GM18858 (cell line): ENCODE measurements around the gene PRSS2.
"Not testable (repeated sequence)": the region's sequence is repeated elsewhere in the genome, so short reads cannot be mapped to it uniquely, and the experiment has no call there.

Experiments used
- ATAC-seq: cut with Tn5 transposase; IDR thresholded peaks from one replicate; pipeline ENCODE4 v1.9.1; 2021; ENCODE audit not compliant: unreplicated experiment

The PRSS2 gene

DNA sequence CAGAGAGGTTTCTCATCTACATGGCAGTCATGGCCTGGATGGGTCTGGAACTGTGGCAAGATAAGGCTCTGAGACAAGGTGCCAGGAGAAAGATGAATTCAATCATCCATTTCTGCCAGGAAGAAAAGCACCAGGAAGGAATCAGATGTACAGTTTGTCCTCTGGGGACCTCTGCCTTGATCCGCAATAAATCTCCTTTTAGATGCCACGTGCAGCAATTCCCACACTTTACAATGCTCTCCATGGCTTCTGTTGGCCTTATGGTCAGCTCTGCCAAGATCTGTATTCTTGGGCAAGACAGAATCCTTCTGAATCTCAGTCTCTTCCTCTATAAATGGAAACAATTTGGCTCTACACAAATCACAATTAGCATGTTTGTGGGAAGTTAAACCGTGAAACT is 12.5 kb upstream of the PRSS2 start:
- ATAC-seq: not testable (repeated sequence)

DNA sequence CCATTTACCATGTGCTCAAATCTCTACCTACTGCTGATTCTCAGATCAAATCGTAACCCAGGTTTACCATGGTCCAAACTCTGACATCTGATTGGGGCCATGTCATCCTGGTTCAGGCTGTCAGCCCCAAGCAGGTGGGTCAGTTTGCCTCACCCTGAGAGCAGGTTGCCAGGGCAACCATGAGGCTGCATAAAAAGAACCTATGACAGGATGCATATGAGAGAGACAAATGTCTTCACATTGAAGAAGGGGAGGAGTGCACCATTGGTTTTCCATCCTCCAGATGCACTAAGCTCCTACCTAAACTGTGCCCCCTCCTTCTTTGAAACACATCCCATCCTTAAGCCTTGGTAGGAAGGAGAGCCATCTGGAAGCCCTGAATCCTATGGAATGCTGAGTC is 11.3 kb upstream of the PRSS2 start:
- ATAC-seq: no peak

DNA sequence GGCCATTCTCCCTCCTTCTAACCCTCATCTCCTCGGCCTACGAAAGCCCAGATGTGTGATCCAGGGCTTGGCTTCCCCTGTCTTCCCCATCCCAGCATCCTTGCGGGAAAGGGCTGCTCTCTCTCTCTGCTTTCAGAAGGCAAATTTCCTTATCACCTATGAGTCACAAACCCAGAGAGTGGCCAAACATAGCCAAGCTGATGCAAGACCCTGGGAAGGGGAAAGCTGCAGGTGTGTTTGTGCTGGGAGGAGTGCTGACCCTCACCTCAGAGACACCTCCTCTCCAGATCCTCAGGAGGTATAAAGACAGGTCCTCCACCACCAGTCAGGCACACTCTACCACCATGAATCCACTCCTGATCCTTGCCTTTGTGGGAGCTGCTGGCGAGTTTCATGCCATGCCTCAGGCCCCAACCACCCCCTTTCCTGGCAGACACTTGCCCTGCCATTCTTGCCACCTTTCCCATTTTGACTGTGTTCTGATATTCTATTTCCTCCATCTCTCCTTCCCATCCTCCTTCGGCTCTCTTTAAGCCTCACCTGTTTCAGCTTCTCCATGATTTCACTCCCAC is 10.6 kb upstream of the PRSS2 start:
- ATAC-seq: no peak

DNA sequence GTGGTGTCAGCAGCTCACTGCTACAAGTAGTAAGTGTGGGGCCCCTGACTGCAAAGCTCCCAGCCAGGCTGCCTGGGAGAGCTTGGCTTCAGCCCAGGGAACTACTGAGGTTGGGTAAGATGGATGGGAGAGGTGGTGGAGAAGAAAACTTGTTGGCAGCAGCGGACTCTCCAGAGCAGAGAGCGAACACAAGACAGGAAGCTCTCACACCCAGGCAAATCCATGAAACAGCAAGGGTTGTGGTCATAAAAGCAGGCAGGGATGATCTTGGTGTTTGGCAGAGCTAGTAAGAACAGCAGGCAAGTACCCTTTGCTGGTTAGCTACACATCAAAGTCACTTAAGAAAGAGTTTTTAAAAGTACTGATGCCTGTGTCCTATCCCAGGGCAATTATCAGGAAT is 9.2 kb upstream of the PRSS2 start:
- ATAC-seq: not testable (repeated sequence)

DNA sequence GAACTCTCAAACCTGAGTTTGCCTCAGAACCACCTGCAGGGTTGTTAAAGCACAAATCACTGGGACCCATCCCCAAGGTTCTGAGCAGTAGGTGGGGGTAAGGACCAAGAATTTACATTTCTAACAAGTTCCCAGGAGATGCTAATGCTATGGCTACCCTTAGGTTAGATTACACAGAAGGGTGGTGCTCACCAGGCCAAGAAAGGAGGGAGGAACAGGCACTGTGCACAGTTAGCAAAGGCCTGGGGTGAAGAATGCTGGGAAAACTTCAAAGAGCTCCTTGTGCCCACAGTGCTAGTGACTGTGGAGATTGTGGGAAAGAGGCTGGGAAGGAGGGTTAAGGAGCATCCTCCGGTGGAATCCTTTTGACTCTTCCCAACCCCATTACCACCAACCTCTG is 8.7 kb upstream of the PRSS2 start:
- ATAC-seq: no peak

DNA sequence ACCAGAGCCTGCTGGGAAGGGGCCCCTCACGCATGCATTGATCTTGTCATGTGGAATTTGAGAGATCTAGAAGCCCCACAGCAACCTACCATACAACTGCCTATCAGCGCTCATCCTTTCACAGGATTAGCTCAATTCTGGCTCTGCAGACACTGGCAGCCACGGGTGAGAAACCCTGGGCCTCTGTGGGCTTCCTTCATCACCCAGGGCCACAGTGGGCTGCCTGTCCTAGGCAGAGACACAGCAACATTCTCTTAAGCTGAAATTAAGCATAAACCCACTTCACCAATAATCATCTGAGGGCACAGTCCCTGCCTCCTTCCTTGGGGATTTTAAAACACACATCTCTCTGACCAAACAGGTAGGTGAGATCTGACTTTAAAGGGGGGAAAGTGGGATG is 3.3 kb upstream of the PRSS2 start:
- ATAC-seq: no peak

DNA sequence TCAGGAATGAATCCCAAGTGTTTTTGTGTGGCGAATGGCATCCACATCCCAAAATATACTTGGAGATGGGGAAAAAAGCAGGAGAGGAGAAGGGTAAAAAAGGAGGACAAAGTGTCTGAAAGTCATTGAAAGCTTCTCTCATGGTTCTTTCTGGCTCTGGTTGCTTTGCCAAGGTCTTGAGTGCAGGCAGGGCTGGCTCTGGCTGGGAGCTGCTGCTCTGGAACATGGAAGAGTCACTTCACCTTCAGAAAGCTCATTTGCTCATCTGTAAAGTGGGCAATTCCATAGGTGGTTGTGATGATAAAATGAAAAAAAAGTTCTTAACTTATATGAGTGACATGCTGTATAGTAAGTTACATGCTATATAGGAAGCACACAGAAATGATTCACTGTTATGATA is 2.9 kb upstream of the PRSS2 start:
- ATAC-seq: no peak

DNA sequence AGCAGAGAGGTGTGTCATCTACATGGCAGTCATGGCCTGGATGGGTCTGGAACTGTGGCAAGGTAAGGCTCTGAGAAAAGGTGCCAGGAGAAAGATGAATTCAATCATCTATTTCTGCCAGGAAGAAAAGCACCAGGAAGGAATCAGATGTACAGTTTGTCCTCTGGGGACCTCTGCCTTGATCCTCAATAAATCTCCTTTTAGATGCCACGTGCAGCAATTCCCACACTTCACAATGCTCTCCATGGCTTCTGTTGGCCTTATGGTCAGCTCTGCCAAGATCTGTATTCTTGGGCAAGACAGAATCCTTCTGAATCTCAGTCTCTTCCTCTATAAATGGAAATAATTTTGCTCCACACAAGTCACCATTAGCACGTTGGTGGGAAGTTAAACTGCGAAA is 1.9 kb upstream of the PRSS2 start:
- ATAC-seq: not testable (repeated sequence)

DNA sequence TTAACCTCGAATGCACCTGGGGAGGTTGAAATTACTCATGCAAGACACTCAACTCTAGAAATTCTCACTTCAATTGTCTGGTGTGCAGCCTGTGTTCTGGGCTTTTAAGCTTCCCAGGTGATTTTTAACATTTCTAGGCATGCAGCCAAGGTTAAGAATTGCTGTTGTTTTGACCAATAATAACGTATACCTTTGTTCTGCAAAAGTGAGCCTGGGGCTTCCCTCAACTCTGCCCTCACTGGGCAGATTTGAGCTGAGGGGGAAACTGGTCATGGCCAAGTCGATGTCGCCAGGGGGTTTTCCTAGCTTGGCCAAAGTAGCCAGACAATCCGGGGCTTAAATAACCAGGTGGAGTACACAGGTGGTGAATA is 568 bp downstream of the PRSS2 start:
- ATAC-seq: peak; percentile 95

DNA sequence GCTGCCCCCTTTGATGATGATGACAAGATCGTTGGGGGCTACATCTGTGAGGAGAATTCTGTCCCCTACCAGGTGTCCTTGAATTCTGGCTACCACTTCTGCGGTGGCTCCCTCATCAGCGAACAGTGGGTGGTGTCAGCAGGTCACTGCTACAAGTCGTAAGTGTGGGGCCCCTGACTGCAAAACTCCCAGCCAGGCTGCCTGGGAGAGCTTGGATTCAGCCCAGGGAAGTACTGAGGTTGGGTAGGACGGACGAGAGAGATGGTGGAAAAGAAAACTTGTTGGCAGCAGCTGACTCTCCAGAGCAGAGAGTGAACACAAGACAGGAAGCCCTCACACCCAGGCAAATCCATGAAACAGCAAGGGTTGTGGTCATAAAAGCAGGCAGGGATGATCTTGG is 1.3 kb downstream of the PRSS2 start:
- no peak for ATAC-seq

DNA sequence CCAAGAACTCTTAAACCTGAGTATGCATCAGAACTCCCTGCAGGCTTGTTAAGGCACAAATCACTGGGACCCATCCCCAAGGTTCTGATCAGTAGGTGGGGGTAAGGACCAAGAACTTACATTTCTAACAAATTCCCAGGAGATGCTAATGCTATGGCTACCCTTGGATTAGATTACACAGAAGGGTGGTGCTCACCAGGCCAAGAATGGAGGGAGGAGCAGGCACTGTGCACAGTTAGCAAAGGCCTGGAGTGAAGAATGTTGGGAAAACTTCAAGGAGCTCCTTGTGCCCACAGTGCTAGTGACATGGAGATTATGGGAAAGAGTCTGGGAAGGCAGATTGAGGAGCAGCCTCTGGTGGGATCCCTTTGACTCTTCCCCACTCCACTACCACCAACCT is 1.9 kb downstream of the PRSS2 start:
- no peak for ATAC-seq

DNA sequence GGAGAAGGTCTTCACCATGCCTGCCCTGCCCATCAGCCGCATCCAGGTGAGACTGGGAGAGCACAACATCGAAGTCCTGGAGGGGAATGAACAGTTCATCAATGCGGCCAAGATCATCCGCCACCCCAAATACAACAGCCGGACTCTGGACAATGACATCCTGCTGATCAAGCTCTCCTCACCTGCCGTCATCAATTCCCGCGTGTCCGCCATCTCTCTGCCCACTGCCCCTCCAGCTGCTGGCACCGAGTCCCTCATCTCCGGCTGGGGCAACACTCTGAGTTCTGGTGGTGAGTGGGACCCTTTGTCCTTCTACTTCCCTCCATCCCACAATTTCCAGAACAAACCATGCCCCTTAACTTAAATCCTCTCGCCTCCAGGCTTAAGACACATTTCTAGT is 2.5 kb downstream of the PRSS2 start:
- ATAC-seq: no peak

DNA sequence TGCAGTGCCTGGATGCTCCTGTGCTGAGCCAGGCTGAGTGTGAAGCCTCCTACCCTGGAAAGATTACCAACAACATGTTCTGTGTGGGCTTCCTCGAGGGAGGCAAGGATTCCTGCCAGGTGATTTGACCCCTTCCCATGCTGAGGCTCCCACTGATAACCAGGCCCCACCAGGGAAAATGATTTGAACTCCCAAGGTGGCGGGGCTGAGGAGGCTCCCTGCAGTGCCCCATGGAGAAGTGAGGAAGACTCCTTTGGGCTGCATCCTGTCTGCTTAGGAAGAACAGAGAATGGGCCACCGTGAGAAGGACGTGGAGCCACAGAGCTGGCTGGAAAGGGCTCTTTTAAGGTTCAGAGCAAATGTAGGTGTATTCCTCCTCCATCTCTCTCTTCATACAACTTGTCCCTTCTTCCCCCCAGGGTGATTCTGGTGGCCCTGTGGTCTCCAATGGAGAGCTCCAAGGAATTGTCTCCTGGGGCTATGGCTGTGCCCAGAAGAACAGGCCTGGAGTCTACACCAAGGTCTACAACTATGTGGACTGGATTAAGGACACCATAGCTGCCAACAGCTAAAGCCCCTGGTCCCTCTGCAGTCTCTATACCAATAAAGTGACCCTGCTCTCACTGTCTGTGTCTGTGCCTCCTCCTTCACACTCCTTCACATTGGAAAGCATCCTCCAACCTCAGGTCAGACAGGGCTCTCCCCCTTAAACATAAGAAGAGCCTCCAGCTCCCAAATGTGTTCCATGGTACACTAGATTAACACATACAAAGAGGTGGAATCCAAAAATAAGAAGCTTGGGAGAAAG is 3.4 kb downstream of the PRSS2 start:
- no peak for ATAC-seq

DNA sequence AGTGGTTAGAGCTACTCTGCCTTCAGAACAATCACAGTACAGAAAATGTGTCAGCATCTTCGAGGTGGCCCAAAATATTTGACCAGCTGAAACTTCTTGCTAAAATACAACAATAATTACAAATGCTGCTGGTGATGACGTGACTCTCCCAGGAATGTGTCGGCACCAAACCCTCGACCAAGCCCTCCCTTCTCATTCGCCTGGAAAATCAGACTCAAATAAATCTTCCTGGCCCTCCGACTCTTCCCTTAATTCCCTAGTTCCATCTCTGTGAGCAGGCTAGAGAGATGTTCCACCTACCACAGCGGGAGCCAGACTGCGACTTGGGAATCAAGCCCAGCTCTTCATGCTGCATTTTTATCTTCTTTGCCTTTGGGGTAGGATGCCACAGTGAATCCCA is 4.1 kb downstream of the PRSS2 start:
- ATAC-seq: no peak

DNA sequence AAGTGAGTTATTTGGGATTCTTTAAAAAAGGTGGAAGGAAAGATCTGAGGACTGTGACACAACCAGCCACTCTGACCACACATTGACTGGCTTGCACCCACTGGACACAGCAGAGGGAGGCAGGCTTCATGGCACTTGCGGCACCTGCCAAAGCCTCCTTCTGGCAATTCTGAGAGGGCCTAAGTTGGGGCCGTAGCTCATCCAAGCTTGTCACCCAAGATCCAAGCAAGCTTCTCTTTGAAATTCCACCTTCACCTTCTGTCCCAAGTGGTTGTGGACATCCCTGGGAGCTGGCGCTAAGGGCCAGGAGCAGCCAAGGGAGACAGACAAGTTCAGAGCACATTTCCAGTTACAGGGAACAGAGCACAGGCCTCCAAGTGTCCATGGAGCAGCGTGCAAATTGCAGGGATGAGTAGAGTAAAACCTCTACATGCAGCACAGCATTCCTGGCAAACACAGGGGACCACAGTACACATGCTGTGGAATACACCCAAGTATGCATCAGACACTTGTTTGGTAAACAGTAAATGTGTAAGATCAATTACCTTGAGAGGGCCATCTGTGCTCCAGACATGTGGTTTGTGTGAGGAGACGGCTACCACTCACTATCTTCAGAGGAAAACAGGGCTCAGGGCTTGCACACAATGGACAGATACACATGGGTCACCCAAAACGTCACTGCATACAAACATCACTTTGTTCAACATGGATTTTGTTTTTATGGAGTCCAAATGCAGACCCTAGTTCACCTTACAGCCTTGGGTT is 4.8 kb downstream of the PRSS2 start:
- not testable (repeated sequence) for ATAC-seq

DNA sequence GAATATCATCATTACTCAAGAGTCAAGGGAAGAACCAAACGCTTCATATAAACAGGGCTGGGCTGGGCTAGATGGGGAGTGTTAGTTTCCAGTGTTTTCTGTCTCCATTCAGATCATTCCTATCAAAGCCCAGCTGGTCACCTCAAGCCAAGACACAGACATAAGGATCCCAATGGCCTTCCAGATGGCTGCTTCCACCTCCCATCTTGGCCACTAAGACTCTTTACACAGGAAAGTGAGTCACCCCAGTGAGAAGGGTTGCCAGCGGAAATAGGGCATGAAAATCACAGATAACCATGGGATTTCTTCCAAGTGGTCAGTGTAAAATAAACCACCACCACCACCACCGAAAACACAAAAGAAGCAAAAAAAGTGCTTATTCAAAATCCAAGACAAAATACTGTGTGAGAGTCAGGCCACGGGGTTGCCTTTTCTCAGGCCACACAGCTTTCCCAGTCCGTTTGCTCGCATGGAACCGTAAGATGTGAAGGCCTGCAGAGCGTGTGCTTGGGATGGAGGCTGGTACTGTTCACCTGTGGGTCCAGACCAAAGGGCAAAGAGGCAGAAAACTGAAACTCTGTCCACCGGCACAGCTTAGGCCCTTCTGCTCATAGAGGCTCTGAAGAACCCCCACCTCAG is 5.6 kb downstream of the PRSS2 start:
- ATAC-seq: no peak

DNA sequence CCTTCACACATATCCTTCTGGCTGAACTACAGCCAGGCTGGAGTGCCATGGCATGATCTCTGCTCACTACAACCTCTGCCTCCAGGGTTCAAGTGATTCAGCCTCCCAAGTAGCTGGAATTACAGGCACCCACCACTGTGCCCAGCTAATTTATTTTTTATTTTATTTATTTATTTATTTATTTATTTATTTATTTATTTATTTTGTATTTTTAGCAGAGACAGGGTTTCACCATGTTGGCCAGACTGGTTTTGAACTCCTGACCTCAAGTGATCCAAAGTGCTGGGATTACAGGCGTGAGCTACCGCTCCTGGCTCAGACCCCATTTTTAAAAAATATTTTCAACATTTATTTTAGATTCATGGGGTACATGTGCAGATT is 6.1 kb downstream of the PRSS2 start:
- ATAC-seq: not testable (repeated sequence)

DNA sequence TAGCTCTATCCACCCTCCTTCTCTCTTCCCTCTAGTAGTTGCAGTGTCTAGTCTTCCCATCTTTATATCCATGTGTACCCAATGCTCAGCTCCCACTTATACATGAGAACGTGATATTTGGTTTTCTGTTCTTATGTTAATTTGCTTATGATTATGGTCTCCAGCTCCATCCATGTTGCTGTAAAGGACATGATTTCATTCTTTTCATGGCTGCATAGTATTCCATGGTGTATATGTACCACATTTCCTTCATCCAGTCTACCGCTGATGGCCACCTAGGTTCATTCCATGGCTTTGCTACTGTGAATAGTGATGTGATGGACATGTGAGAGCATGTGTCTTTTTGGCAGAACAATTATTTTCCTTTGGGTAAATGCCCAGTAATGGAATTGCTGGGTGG is 6.5 kb downstream of the PRSS2 start:
- no peak for ATAC-seq

DNA sequence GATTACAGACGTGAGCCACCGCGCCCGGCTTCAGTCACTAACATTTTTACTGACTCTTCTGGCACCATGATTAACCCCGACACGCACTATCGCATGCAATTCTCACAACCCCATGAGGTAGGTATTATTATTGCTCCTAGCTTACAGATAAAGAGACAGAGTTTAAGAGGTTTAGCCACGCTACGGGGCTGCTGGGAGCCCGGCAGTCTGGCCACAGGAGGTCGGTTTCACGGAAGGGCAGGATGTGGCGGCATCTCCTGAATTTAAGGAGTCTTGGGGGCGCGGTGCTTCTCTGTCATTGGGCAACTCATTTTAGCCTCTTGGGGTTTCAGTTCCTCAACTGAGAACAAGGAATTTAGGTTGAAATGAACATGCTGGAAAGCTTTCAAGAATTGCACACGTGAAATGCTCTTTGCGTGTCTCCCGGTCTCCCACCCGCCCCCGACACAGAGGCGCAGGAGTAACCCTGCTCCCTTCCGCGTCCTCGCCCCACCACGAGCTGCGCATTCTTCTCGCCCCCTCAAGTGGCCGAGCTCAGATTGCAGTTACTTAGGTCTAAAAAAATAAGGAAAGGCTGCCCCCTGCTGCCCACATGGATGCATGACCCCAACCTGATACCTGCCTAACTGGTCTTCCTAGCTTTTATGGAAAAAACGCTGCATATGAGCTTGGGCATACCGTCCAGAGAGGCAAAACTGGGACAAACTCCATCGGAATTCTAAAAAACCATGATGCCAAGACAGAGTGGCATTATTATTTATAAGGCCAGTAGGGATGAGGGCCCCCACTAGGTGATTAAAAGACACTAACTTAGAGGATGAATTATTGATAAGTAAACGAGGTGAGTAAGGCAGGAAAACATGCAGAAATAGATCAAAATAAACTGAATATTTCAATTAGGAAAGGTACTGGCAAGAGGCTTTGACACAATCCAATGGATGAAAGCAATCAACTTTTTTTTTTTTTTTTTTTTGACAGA is 12.4 kb downstream of the PRSS2 start:
- peak; percentile 90 for ATAC-seq

DNA sequence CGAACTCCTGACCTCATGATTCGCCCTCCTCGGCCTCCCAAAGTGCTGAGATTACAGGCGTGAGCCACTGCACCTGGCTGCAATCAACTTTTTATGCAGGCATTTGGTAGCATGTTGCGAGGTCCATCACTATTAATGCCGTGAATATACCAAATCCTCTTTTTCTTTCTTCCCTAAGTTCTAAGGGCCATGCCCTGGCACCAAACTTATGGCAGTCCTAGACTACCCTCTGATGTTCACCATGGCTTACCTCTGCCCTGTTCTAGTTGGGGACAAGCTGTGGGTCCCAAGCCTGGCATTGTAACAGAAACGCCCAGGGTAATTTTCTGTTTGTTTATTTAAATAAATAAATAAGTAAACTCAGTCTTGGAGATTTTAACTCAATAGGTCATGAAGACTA is 13.3 kb downstream of the PRSS2 start:
- no peak for ATAC-seq

DNA sequence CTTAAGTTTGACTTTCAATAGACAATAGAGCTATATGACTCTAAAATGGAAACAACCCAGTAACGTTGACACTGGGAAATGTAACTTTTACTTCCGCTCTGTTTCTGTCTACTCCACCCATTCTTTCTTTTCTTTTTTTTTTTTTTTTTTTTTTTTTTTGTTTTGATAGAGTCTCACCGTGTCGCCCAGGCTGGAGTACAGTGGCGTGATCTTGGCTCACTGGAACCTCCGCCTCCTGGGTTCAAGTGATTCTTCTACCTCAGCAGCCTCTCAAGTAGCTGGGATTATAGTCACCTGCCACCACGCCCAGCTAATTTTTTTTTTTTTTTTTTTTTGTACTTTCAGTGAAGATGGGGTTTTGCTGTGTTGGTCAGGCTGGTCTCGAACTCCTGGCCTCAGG is 13.9 kb downstream of the PRSS2 start:
- no peak for ATAC-seq
